Skeletal muscle tissue (tissue), 4 donors: ENCODE measurements around the gene CFAP46. TPM values are rescaled to one million over a fixed set of nuclear protein-coding genes. Genes with fewer than 3 reads are reported as not detected.
"Not testable (repeated sequence)": the region's sequence is repeated elsewhere in the genome, so short reads cannot be mapped to it uniquely, and the experiment has no call there.

ENCODE experiments used
- H3K27ac ChIP-seq: one replicate; pipeline ENCODE4 v1.7.0; 2013; ENCODE audit warnings: mild to moderate bottlenecking, low read depth, low read length, inconsistent platforms
- H3K27me3 ChIP-seq, 3 donors: one replicate each; pipeline ENCODE4 v1.7.0; 2013; ENCODE audit warnings: low read length in 3 of 3; ENCODE audit not compliant: control insufficient read depth in 3 of 3, insufficient read depth in 3 of 3
- H3K36me3 ChIP-seq, 3 donors: one replicate each; pipeline ENCODE4 v1.7.0; 2013; ENCODE audit warnings: low read length in 3 of 3; ENCODE audit not compliant: control insufficient read depth in 3 of 3, insufficient read depth in 3 of 3
- H3K4me1 ChIP-seq, 3 donors: one replicate each; pipeline ENCODE4 v1.7.0; 2013; ENCODE audit warnings: low read length in 3 of 3, mild to moderate bottlenecking in 3 of 3; ENCODE audit not compliant: control insufficient read depth in 3 of 3, insufficient read depth in 3 of 3
- H3K4me3 ChIP-seq, 3 donors: one replicate each; pipeline ENCODE4 v1.7.0; 2013; ENCODE audit warnings: low read length in 3 of 3
- H3K9ac ChIP-seq, 3 donors: one replicate each; pipeline ENCODE4 v1.7.0; 2013; ENCODE audit warnings: low read length in 3 of 3, mild to moderate bottlenecking in 3 of 3, moderate library complexity in 2 of 3, low read depth in 1 of 3
- H3K9me3 ChIP-seq, 3 donors: one replicate each; pipeline ENCODE4 v1.7.0; 2013; ENCODE audit warnings: low read length in 3 of 3; ENCODE audit not compliant: control insufficient read depth in 3 of 3
- total RNA-seq: library from RNA; depleted of rRNA; stranded (reverse); fragments of >200 nt; gene quantifications from one replicate; pipeline ENCODE4 v1.2.3, GENCODE V29; 2014
- donor health status: Osteomylitis.

The CFAP46 gene
- total RNA-seq, 1 donor from 2014 or later = not detected

- Histone ChIP-seq H3K9ac (no peak overlapping the region), H3K27me3 (peaks cover 55 to 79% (median 68%) of the 10 kb centered on the region in 3 donors)
Measured at GRCh38 chr10:132972986-132973902, 30.9 kb upstream of the CFAP46 start.

DNA sequence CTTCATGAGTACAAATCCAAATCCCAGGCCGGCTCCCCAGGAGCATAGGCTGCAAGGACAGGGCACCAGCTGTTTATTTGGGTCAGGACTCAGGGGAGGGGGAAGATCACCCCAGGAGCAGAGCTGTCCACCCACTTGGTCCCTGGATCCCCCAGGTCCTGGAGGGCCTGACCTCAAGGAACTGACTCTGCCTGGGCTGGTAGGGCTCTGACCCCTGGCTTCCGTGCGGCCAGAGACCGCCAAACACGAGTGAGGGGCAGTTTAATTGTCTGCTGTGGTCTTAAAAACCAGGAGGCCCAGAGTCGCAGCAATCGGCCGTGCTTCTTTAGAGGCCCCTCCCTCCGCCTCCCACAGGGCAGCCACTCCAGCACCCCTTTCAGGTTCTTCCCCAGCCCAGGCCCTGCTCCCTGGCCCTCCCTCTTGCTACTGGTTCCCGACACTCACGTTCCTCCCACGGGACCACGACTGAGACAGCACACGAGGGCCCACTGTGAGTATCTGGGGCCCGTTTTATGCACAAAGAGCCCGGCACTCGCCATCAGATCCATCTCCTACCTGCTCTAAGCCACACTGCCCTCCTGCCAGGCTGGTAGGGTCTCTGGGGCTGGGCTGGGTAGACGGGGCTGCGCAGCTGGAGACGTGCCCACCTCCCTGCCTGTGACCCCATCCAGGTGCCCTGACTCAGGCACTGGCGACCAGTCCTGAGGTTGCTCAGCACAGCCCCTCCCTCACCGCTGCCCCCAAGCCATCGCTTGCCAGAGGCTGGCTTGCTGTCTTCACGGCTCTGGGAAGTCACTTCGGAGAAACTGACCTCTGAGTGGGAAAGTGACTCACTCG is 30.0 kb upstream of the CFAP46 start:
- no peaks in the 10 kb centered on the region for H3K4me1 ChIP-seq
- H3K4me3 ChIP-seq = no peak overlapping the region
- no peak overlapping the region for H3K27ac ChIP-seq
- H3K27me3 ChIP-seq = peaks cover 54 to 78% (median 69%) of the 10 kb centered on the region in 3 donors
- no peak overlapping the region for H3K9ac ChIP-seq
- H3K9me3 ChIP-seq = peaks cover 0 to 5% (median 3%) of the 10 kb centered on the region in 3 donors
- H3K36me3 ChIP-seq = no peaks in the 10 kb centered on the region

More at GRCh38 chr10:132972986-132973902, 30.9 kb upstream of the CFAP46 start:
- no peaks in the 10 kb centered on the region for H3K36me3 ChIP-seq
- H3K4me1 ChIP-seq = no peaks in the 10 kb centered on the region
- no peak overlapping the region for H3K4me3 ChIP-seq
- no peak overlapping the region for H3K27ac ChIP-seq
- H3K9me3 ChIP-seq = peaks cover 0 to 5% (median 3%) of the 10 kb centered on the region in 3 donors

DNA sequence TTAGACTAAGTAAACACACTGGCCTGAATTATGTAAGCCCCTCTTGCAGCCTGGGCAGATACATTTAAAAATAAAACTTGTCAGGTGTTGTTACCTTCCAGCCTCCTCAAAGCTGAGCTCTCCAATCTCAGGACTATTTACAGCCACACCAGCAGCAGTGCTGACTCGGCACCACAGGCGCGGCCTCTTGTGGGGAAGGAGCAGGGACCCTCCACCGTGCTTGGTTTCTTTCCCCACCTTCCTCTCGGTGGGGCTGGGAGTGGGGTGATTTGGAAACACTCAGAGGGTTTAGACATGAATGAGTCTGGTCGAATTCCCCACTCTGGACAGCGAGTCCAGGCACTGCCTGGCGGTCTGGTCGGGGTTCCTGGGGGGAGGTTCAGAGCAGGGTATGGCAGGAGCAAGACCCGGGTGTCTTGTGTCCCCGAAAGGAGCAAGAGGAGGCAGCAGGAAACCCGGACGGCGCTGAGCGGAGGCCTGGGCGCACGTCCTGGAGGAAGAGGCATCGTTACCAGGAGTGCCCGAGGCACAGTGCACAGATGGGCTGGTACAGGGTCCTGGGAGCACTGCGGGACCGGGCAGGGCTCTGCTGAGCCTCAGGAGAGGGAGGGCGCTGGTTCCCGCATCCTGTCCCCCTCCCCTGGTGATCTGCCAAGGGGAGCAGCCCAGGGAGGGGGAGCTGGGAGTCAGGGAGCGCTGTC is 29.2 kb upstream of the CFAP46 start:
- Histone ChIP-seq H3K4me1 (no peaks in the 10 kb centered on the region), H3K9ac (no peak overlapping the region), H3K27ac (no peak overlapping the region), H3K27me3 (peaks cover 47 to 70% (median 66%) of the 10 kb centered on the region in 3 donors), H3K9me3 (peaks cover 0 to 5% (median 3%) of the 10 kb centered on the region in 3 donors), H3K4me3 (no peak overlapping the region), H3K36me3 (no peaks in the 10 kb centered on the region)

DNA sequence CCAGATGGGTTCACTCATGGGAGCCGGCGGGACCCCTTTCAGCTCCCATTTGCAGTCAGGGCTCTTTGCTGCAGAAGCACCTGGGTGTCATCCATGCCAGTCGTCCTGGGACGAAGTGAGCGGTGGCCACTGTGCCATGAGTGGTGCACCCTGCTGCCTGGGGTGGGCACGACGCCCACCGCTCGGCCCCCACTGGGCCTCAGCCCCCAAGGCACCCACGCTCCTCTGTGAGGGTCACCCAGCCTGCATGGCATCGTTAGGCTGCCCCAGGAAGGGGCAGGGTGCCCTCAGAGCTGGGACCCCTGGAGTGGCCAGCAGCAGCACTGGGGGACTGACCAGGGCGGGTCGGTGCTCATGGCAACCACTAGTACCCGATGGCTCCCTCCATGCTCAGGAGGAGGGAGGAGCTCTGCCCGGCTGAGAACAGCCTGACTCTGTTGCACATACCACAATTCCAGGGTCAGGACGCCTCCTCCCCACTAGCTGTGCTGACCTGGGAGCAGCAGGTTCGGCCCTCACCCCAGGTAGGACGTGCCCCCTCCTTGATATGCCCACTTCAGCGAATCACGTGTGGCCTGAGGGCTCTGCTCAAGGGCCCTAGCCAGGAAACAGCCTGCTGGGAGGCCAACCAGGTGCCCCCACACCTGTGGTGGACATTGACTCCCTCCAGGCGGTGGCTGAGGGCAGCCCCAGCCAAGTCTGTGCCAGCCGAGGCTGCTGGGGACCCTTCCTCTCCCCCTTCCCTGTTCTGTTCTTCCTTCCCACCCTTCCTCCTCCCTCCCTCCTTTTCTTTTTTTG is 28.5 kb upstream of the CFAP46 start:
- no peak overlapping the region for H3K4me3 ChIP-seq
- no peak overlapping the region for H3K27ac ChIP-seq
- no peaks in the 10 kb centered on the region for H3K4me1 ChIP-seq
- H3K9ac ChIP-seq = no peak overlapping the region
- no peaks in the 10 kb centered on the region for H3K36me3 ChIP-seq
- peaks cover 0 to 5% (median 3%) of the 10 kb centered on the region in 3 donors for H3K9me3 ChIP-seq
- H3K27me3 ChIP-seq = peaks cover 42 to 63% (median 61%) of the 10 kb centered on the region in 3 donors

GRCh38 chr10:132967540-132967939 is 25.2 kb upstream of the CFAP46 start:
- Histone ChIP-seq H3K27ac (no peak overlapping the region), H3K4me1 (peaks cover 0 to under 1% (median 0%) of the 10 kb centered on the region in 3 donors), H3K4me3 (no peak overlapping the region)

GRCh38 chr10:132965411-132966057 is 23.2 kb upstream of the CFAP46 start:
- Histone ChIP-seq H3K9ac (no peak overlapping the region), H3K4me3 (no peak overlapping the region), H3K9me3 (peaks cover 0 to 3% (median under 1%) of the 10 kb centered on the region in 3 donors), H3K36me3 (no peaks in the 10 kb centered on the region), H3K27ac (no peak overlapping the region), H3K4me1 (peaks cover 7 to 9% (median 8%) of the 10 kb centered on the region in 3 donors), H3K27me3 (peaks cover 29 to 39% (median 34%) of the 10 kb centered on the region in 3 donors)

More at GRCh38 chr10:132967540-132967939, 25.2 kb upstream of the CFAP46 start:
- no peaks in the 10 kb centered on the region for H3K36me3 ChIP-seq
- peaks cover 0 to 5% (median 3%) of the 10 kb centered on the region in 3 donors for H3K9me3 ChIP-seq
- no peak overlapping the region for H3K9ac ChIP-seq
- H3K27me3 ChIP-seq = peaks cover 38 to 45% (median 42%) of the 10 kb centered on the region in 3 donors

GRCh38 chr10:132964707-132965410 is 22.5 kb upstream of the CFAP46 start:
- not testable (repeated sequence) for H3K9ac ChIP-seq, H3K9me3 ChIP-seq, H3K36me3 ChIP-seq, H3K4me3 ChIP-seq, H3K27ac ChIP-seq, H3K4me1 ChIP-seq
- peaks cover 28 to 43% (median 35%) of the 10 kb centered on the region in 3 donors for H3K27me3 ChIP-seq

GRCh38 chr10:132964231-132964630 is 21.9 kb upstream of the CFAP46 start:
- Histone ChIP-seq H3K27ac (no peak overlapping the region), H3K4me1 (peaks cover 7 to 9% (median 8%) of the 10 kb centered on the region in 3 donors), H3K9ac (no peak overlapping the region), H3K9me3 (peaks cover 0 to 3% (median 0%) of the 10 kb centered on the region in 3 donors), H3K4me3 (no peak overlapping the region), H3K27me3 (peaks cover 28 to 49% (median 41%) of the 10 kb centered on the region in 3 donors), H3K36me3 (no peaks in the 10 kb centered on the region)
